Measurements from ENCODE around the gene OPALIN. TPM values are rescaled to one million over a fixed set of nuclear protein-coding genes. Genes with fewer than 3 reads are reported as not detected.
A peak's percentile ranks its signal among the peaks of the same experiment; 100 is the strongest.
"Not testable (repeated sequence)": the region's sequence is repeated elsewhere in the genome, so short reads cannot be mapped to it uniquely, and the experiment has no call there.

OPALIN gene
- total RNA-seq, 1 donor from 2014 or later: not detected

GRCh38 chr10:96313344-96313743 lies 45.5 kb downstream of the OPALIN start:
- Histone ChIP-seq H3K4me3 (no peak overlapping the region), H3K27ac (no peak overlapping the region), H3K36me3 (no peaks in the 10 kb centered on the region), H3K4me1 (peaks cover 5% of the 10 kb centered on the region), H3K27me3 (no peaks in the 10 kb centered on the region), H3K9me3 (no peaks in the 10 kb centered on the region)
- intact Hi-C loops (cut with DNase I): no loop called here
- TF ChIP-seq CTCF (IDR thresholded peaks at IDR 0.05): no peak
- DNase-seq (no peak), ATAC-seq (no peak)

GRCh38 chr10:96311180-96311715 lies 47.6 kb downstream of the OPALIN start:
- no peak overlapping the region for H3K27ac ChIP-seq
- H3K9me3 ChIP-seq: no peaks in the 10 kb centered on the region
- H3K4me3 ChIP-seq: no peak overlapping the region
- DNase-seq: no peak
- no peaks in the 10 kb centered on the region for H3K36me3 ChIP-seq
- no peak for ATAC-seq
- intact Hi-C loops (cut with DNase I): no loop called here
- H3K27me3 ChIP-seq: peaks cover 3% of the 10 kb centered on the region
- H3K4me1 ChIP-seq: peaks cover 12% of the 10 kb centered on the region
- no peak for TF ChIP-seq CTCF (IDR thresholded peaks at IDR 0.05)

GRCh38 chr10:96310321-96310669 lies 48.5 kb downstream of the OPALIN start:
- no peak overlapping the region for H3K27ac ChIP-seq
- H3K27me3 ChIP-seq: peaks cover 4% of the 10 kb centered on the region
- H3K36me3 ChIP-seq: no peaks in the 10 kb centered on the region
- H3K4me1 ChIP-seq: peaks cover 15% of the 10 kb centered on the region
- H3K4me3 ChIP-seq: no peak overlapping the region
- no peaks in the 10 kb centered on the region for H3K9me3 ChIP-seq
- ATAC-seq: no peak
- DNase-seq: no peak
- intact Hi-C loops (cut with DNase I): no loop called here
- no peak for TF ChIP-seq CTCF (IDR thresholded peaks at IDR 0.05)

GRCh38 chr10:96309628-96310320 lies 49.0 kb downstream of the OPALIN start:
- DNase-seq: no peak
- Histone ChIP-seq H3K4me3 (no peak overlapping the region), H3K27ac (no peak overlapping the region), H3K27me3 (peaks cover 4% of the 10 kb centered on the region), H3K36me3 (no peaks in the 10 kb centered on the region), H3K9me3 (no peaks in the 10 kb centered on the region), H3K4me1 (peaks cover 15% of the 10 kb centered on the region)
- no peak for ATAC-seq
- intact Hi-C loops (cut with DNase I): no loop called here
- TF ChIP-seq CTCF (IDR thresholded peaks at IDR 0.05): no peak

- H3K27ac ChIP-seq; ATAC-seq; DNase-seq; H3K27me3 ChIP-seq; H3K4me3 ChIP-seq; H3K9me3 ChIP-seq; intact Hi-C loops (cut with DNase I); H3K36me3 ChIP-seq: not testable (repeated sequence)
- peaks cover 15% of the 10 kb centered on the region for H3K4me1 ChIP-seq
Measured at GRCh38 chr10:96308854-96309253, 49.9 kb downstream of the OPALIN start.

- peaks cover 4% of the 10 kb centered on the region for H3K27me3 ChIP-seq
- H3K36me3 ChIP-seq: no peaks in the 10 kb centered on the region
- intact Hi-C loops (cut with DNase I): no loop called here
- no peaks in the 10 kb centered on the region for H3K9me3 ChIP-seq
- ATAC-seq (peak; percentile 74), DNase-seq (peak; percentile 68)
- no peak for TF ChIP-seq CTCF (IDR thresholded peaks at IDR 0.05)
- H3K4me3 ChIP-seq: no peak overlapping the region
- H3K4me1 ChIP-seq: peaks cover 15% of the 10 kb centered on the region
- no peak overlapping the region for H3K27ac ChIP-seq
Measured at GRCh38 chr10:96306516-96306915, 52.3 kb downstream of the OPALIN start.

Data from upper lobe of right lung (tissue), 1 donor.